Smooth muscle cell (in vitro differentiated cells): ENCODE measurements around the gene GAK. TPM values are rescaled to one million over a fixed set of nuclear protein-coding genes. Genes with fewer than 3 reads are reported as not detected.

Experiments
- DNase-seq: peaks from one replicate; lab custom pipeline; 2025; ENCODE audit not compliant: unreplicated experiment; lab: John Stamatoyannopoulos, UW
- H2AFZ ChIP-seq: fragments of 200-600 bp; sonication (generic); 2 replicates; pipeline ENCODE4 v1.6.0; 2016; ENCODE audit warnings: antibody characterized with exemption, low read depth, mild to moderate bottlenecking
- H3F3A ChIP-seq: fragments of 200-600 bp; sonication (generic); 2 replicates; pipeline ENCODE4 v1.6.0; 2017; ENCODE audit warnings: antibody characterized with exemption, low read depth
- H3K27ac ChIP-seq: fragments of 200-600 bp; sonication (generic); 2 replicates; pipeline ENCODE4 v1.5.1; 2016; ENCODE audit warnings: low read depth, mild to moderate bottlenecking
- H3K27me3 ChIP-seq: fragments of 200-600 bp; sonication (generic); 2 replicates; pipeline ENCODE4 v1.6.1; 2016; ENCODE audit warnings: low read depth, mild to moderate bottlenecking
- H3K36me3 ChIP-seq: fragments of 200-600 bp; sonication (generic); 2 replicates; pipeline ENCODE4 v1.5.1; 2016; ENCODE audit warnings: low read depth
- H3K4me1 ChIP-seq: fragments of 200-600 bp; sonication (generic); 2 replicates; pipeline ENCODE4 v1.5.1; 2016; ENCODE audit warnings: low read depth
- H3K4me2 ChIP-seq: fragments of 200-600 bp; sonication (generic); 2 replicates; pipeline ENCODE4 v1.6.0; 2016; ENCODE audit warnings: mild to moderate bottlenecking
- H3K4me3 ChIP-seq: fragments of 200-600 bp; sonication (generic); 2 replicates; pipeline ENCODE4 v1.5.1; 2016; ENCODE audit warnings: mild to moderate bottlenecking
- H3K79me2 ChIP-seq: fragments of 200-600 bp; sonication (generic); 2 replicates; pipeline ENCODE4 v1.6.0; 2016; ENCODE audit warnings: low read depth, mild to moderate bottlenecking
- H3K9ac ChIP-seq: fragments of 200-600 bp; sonication (generic); 2 replicates; pipeline ENCODE4 v1.6.0; 2016; ENCODE audit warnings: low read depth
- H3K9me3 ChIP-seq: fragments of 200-600 bp; sonication (generic); replicated peaks from 2 replicates; pipeline ENCODE4 v1.5.1; 2016; ENCODE audit warnings: low read depth
- H4K20me1 ChIP-seq: fragments of 200-600 bp; sonication (generic); 2 replicates; pipeline ENCODE4 v1.6.0; 2016; ENCODE audit warnings: low read depth
- WGBS: methylation state at CpG from one replicate; pipeline ENCODE4 v1.1.7; 2016; ENCODE audit warnings: low lambda C conversion rate; 5-methylcytosine and 5-hydroxymethylcytosine counted together
- polyA plus RNA-seq: library from polyadenylated mRNA; unstranded; fragments of >200 nt; fragmentation: Nextera tagmentation; extraction: Ambion mirVana; gene quantifications from 2 replicates; pipeline ENCODE4 v1.2.1, GENCODE V29; 2016
- total RNA-seq: library from RNA; depleted of rRNA; stranded (reverse); fragments of >200 nt; gene quantifications from 2 replicates; pipeline ENCODE4 v1.2.3, GENCODE V29; 2014
- TF ChIP-seq, protein P1 (sequence below): fragments of 200-600 bp; sonication (generic); IDR thresholded peaks from 2 replicates; pipeline ENCODE4 v1.5.1; 2017; ENCODE audit warnings: borderline replicate concordance, mild to moderate bottlenecking, antibody characterized with exemption; ENCODE audit not compliant: insufficient read depth, poor library complexity, severe bottlenecking

The GAK gene
- total and polyA plus RNA-seq, 2 experiments from 2014 or later, result 56.2 to 85.4 TPM

DNA sequence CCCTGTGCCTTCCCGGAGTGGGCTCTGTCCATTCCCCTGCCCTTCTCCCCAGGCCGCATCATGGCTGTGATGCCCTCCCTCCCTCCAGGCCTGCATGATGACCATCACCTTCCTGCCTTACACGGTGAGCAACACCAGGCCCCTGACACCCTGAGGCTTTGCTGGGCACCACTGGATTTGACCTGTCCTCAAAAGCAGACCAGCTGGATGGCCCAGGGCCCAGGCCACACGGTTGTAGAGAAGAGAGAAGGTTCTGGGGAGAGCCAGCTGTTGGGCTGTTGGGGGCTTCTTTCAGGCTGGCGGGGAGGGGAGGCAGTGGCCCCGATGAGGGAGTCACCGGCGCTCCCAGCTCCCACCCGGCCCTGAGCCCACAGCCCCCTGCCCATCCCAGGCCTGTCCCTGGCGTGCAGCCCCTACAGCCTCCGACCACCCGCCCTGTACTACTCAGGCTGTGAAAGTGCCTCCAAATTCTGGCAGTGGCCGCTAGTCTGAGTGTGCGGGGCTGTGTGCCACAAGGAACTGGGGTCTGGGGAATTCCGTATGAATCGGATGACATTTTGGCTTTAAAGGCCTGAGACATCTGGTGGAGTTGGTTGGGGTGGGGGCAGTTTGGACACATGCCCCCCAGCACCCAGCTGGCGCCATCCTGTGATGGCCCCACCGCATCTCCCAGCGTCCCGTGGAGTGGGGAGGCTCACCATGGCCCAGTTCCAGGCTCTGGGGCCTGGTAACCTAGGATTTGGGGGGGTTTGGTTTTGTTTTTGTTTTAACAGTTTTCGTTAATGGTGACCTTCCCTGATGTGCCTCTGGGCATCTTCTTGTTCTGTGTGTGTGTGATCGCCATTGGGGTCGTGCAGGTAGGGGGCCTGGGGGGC is 19.7 kb upstream of the GAK start:
- H3K27me3 ChIP-seq, result no peaks in the 10 kb centered on the region
- H3K9ac ChIP-seq, result no peak overlapping the region
- WGBS, result 94% methylated on average over 18 of the region's 23 CpGs
- no peak overlapping the region for H3K4me3 ChIP-seq
- no peaks in the 10 kb centered on the region for H4K20me1 ChIP-seq
- no peaks in the 10 kb centered on the region for H3K79me2 ChIP-seq
- H3K36me3 ChIP-seq, result no peaks in the 10 kb centered on the region
- DNase-seq, result no peak
- H3K9me3 ChIP-seq, result no peaks in the 10 kb centered on the region
- H3F3A ChIP-seq, result no peaks in the 10 kb centered on the region
- no peak overlapping the region for H2AFZ ChIP-seq
- H3K27ac ChIP-seq, result no peak overlapping the region
- H3K4me2 ChIP-seq, result no peak overlapping the region
- TF ChIP-seq, protein P1, sequence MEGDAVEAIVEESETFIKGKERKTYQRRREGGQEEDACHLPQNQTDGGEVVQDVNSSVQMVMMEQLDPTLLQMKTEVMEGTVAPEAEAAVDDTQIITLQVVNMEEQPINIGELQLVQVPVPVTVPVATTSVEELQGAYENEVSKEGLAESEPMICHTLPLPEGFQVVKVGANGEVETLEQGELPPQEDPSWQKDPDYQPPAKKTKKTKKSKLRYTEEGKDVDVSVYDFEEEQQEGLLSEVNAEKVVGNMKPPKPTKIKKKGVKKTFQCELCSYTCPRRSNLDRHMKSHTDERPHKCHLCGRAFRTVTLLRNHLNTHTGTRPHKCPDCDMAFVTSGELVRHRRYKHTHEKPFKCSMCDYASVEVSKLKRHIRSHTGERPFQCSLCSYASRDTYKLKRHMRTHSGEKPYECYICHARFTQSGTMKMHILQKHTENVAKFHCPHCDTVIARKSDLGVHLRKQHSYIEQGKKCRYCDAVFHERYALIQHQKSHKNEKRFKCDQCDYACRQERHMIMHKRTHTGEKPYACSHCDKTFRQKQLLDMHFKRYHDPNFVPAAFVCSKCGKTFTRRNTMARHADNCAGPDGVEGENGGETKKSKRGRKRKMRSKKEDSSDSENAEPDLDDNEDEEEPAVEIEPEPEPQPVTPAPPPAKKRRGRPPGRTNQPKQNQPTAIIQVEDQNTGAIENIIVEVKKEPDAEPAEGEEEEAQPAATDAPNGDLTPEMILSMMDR, result no peak
- no peaks in the 10 kb centered on the region for H3K4me1 ChIP-seq

GRCh38 chr4:951186-951585 is 19.1 kb upstream of the GAK start:
- H3K79me2 ChIP-seq, result no peaks in the 10 kb centered on the region
- H3K27me3 ChIP-seq, result no peaks in the 10 kb centered on the region
- no peak overlapping the region for H3K4me2 ChIP-seq
- H3K9ac ChIP-seq, result no peak overlapping the region
- no peaks in the 10 kb centered on the region for H3K4me1 ChIP-seq
- no peak overlapping the region for H3K4me3 ChIP-seq
- H2AFZ ChIP-seq, result no peak overlapping the region
- H3K27ac ChIP-seq, result no peak overlapping the region
- WGBS, result 89% methylated on average over 7 of the region's 7 CpGs
- DNase-seq, result no peak
- no peaks in the 10 kb centered on the region for H3F3A ChIP-seq
- H3K36me3 ChIP-seq, result no peaks in the 10 kb centered on the region
- H3K9me3 ChIP-seq, result no peaks in the 10 kb centered on the region
- peaks cover 4% of the 10 kb centered on the region for H4K20me1 ChIP-seq
- TF ChIP-seq, protein P1, result no peak

DNA sequence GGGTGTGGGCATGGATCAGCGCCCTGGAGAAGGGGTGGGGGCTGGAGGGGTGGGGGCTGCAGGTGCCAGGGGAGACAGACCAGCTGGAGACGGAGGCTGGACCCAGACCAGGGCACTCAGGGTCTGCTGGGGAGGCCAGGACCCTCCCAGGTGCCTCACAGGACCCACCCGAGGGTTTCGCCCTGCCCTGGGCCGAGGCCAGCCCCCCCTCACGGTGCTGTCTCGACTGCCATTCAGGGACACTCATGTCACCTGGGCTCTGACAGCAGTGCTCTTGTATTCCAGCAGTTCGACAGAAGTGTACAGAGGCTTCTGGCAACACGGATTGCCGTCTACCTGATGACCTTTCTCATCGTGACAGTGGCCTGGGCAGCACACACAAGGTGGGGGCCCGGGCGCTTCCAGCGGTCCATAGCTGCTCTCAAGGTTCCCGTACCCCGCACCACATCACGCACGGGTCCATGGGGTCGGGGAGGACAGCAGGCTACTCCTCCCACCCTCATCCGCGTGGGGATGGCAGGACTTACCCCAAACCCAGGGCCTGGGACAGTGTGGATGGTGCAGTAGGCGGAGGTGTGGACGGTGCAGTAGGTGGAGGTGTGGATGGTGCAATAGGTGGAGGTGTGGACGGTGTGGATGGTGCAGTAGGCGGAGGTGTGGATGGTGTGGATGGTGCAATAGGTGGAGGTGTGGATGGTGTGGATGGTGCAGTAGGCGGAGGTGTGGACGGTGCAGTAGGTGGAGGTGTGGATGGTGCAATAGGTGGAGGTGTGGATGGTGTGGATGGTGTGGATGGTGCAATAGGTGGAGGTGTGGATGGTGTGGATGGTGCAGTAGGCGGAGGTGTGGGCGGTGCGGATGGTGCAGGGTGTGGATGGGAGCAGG is 18.3 kb upstream of the GAK start:
- no peak for DNase-seq
- Histone ChIP-seq H3K9me3 (no peaks in the 10 kb centered on the region), H3K9ac (no peak overlapping the region), H3K27ac (no peak overlapping the region), H3K4me3 (no peak overlapping the region), H3K4me1 (no peaks in the 10 kb centered on the region), H2AFZ (no peak overlapping the region), H3F3A (no peaks in the 10 kb centered on the region), H3K4me2 (no peak overlapping the region), H3K27me3 (no peaks in the 10 kb centered on the region), H3K36me3 (no peaks in the 10 kb centered on the region), H4K20me1 (peaks cover 12% of the 10 kb centered on the region), H3K79me2 (no peaks in the 10 kb centered on the region)
- TF ChIP-seq, protein P1, result no peak
- 92% methylated on average over 25 of the region's 30 CpGs for WGBS
